ENCODE measurements around the gene FUNDC2. TPM values are rescaled to one million over a fixed set of nuclear protein-coding genes. Genes with fewer than 3 reads are reported as not detected.
"Not testable (repeated sequence)": the region's sequence is repeated elsewhere in the genome, so short reads cannot be mapped to it uniquely, and the experiment has no call there.

Gene FUNDC2
- polyA plus RNA-seq (2014; cell fraction: cytosol; rRNA removed): 113 and 129 TPM in 2 replicates
- 61.0 and 69.9 TPM in 2 replicates for polyA plus RNA-seq (2014; cell fraction: nucleus; rRNA removed)

- DNase-seq (ENCODE audit: low spot score): peak; percentile 93
Measured at GRCh38 chrX:155026727-155027508, at the start of gene FUNDC2. Gene FUNDC2 (plus strand): TSS chrX:155026844. CDS start chrX:155026939, 95 bp downstream.

GRCh38 chrX:154979629-154980028 lies 47.0 kb upstream of the FUNDC2 start:
- no peak for DNase-seq (ENCODE audit: low spot score)

- DNase-seq (ENCODE audit: low spot score): peak; percentile 72
Measured at GRCh38 chrX:154980330-154981115, 46.1 kb upstream of the FUNDC2 start.

GRCh38 chrX:154981116-154981411 lies 45.6 kb upstream of the FUNDC2 start:
- no peak for DNase-seq (ENCODE audit: low spot score)

- DNase-seq (ENCODE audit: low spot score): no peak
Measured at GRCh38 chrX:154986826-154987575, 39.6 kb upstream of the FUNDC2 start.

GRCh38 chrX:154987940-154988339 lies 38.7 kb upstream of the FUNDC2 start:
- no peak for DNase-seq (ENCODE audit: low spot score)

- DNase-seq (ENCODE audit: low spot score): no peak
Measured at GRCh38 chrX:154988719-154989118, 37.9 kb upstream of the FUNDC2 start.

GRCh38 chrX:154990496-154990895 lies 36.1 kb upstream of the FUNDC2 start:
- no peak for DNase-seq (ENCODE audit: low spot score)

GRCh38 chrX:154991039-154991438 lies 35.6 kb upstream of the FUNDC2 start:
- DNase-seq (ENCODE audit: low spot score): no peak

- DNase-seq (ENCODE audit: low spot score): no peak
Measured at GRCh38 chrX:154991476-154991875, 35.2 kb upstream of the FUNDC2 start.

GRCh38 chrX:154998204-154998880 lies 28.3 kb upstream of the FUNDC2 start:
- no peak for DNase-seq (ENCODE audit: low spot score)

- DNase-seq (ENCODE audit: low spot score): no peak
Measured at GRCh38 chrX:155000841-155001240, 25.8 kb upstream of the FUNDC2 start.

- no peak for DNase-seq (ENCODE audit: low spot score)
Measured at GRCh38 chrX:155001873-155002272, 24.8 kb upstream of the FUNDC2 start.

GRCh38 chrX:155005190-155005589 lies 21.5 kb upstream of the FUNDC2 start:
- DNase-seq (ENCODE audit: low spot score): no peak

- not testable (repeated sequence) for DNase-seq (ENCODE audit: low spot score)
Measured at GRCh38 chrX:155006379-155006778, 20.3 kb upstream of the FUNDC2 start.

- not testable (repeated sequence) for DNase-seq (ENCODE audit: low spot score)
Measured at GRCh38 chrX:155006913-155007671, 19.6 kb upstream of the FUNDC2 start.

- DNase-seq (ENCODE audit: low spot score): not testable (repeated sequence)
Measured at GRCh38 chrX:155008578-155008977, 18.1 kb upstream of the FUNDC2 start.

- DNase-seq (ENCODE audit: low spot score): no peak
Measured at GRCh38 chrX:155009994-155010472, 16.6 kb upstream of the FUNDC2 start.

GRCh38 chrX:155020591-155020990 lies 6.1 kb upstream of the FUNDC2 start:
- DNase-seq (ENCODE audit: low spot score): no peak

- no peak for DNase-seq (ENCODE audit: low spot score)
Measured at GRCh38 chrX:155022585-155022984, 4.1 kb upstream of the FUNDC2 start, which contains the start of gene F8. Gene F8 (minus strand): TSS chrX:155022723. CDS start chrX:155022552, 171 bp downstream.
